Coronary artery (tissue), 2 donors: ENCODE results near the gene BAZ1B.

Experiments
- DNase-seq: peaks from one replicate; pipeline ENCODE4 v3.0.0-alpha.2; 2017; ENCODE audit warnings: low spot score
- H3K27ac ChIP-seq, 2 donors: fragments of 200-600 bp; sonication (generic); one replicate each; pipeline ENCODE4 v1.5.1; 2016 to 2019
- H3K4me3 ChIP-seq: fragments of 200-600 bp; sonication (generic); 2 replicates; pipeline ENCODE4 v1.5.1; 2016; ENCODE audit warnings: mild to moderate bottlenecking, moderate library complexity
- TF ChIP-seq, protein P1 (sequence below): fragments of 200-600 bp; sonication (generic); IDR thresholded peaks from one replicate; pipeline ENCODE4 v1.5.1; 2019; ENCODE audit warnings: antibody characterized with exemption

BAZ1B gene, protein sequence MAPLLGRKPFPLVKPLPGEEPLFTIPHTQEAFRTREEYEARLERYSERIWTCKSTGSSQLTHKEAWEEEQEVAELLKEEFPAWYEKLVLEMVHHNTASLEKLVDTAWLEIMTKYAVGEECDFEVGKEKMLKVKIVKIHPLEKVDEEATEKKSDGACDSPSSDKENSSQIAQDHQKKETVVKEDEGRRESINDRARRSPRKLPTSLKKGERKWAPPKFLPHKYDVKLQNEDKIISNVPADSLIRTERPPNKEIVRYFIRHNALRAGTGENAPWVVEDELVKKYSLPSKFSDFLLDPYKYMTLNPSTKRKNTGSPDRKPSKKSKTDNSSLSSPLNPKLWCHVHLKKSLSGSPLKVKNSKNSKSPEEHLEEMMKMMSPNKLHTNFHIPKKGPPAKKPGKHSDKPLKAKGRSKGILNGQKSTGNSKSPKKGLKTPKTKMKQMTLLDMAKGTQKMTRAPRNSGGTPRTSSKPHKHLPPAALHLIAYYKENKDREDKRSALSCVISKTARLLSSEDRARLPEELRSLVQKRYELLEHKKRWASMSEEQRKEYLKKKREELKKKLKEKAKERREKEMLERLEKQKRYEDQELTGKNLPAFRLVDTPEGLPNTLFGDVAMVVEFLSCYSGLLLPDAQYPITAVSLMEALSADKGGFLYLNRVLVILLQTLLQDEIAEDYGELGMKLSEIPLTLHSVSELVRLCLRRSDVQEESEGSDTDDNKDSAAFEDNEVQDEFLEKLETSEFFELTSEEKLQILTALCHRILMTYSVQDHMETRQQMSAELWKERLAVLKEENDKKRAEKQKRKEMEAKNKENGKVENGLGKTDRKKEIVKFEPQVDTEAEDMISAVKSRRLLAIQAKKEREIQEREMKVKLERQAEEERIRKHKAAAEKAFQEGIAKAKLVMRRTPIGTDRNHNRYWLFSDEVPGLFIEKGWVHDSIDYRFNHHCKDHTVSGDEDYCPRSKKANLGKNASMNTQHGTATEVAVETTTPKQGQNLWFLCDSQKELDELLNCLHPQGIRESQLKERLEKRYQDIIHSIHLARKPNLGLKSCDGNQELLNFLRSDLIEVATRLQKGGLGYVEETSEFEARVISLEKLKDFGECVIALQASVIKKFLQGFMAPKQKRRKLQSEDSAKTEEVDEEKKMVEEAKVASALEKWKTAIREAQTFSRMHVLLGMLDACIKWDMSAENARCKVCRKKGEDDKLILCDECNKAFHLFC (N-terminal part only)

GRCh38 chr7:73522105-73522872 is at the start of gene BAZ1B:
TSS of gene BAZ1B (minus strand) at chr7:73522293. CDS start at chr7:73521933, 360 bp downstream.
- TF ChIP-seq, protein P1, sequence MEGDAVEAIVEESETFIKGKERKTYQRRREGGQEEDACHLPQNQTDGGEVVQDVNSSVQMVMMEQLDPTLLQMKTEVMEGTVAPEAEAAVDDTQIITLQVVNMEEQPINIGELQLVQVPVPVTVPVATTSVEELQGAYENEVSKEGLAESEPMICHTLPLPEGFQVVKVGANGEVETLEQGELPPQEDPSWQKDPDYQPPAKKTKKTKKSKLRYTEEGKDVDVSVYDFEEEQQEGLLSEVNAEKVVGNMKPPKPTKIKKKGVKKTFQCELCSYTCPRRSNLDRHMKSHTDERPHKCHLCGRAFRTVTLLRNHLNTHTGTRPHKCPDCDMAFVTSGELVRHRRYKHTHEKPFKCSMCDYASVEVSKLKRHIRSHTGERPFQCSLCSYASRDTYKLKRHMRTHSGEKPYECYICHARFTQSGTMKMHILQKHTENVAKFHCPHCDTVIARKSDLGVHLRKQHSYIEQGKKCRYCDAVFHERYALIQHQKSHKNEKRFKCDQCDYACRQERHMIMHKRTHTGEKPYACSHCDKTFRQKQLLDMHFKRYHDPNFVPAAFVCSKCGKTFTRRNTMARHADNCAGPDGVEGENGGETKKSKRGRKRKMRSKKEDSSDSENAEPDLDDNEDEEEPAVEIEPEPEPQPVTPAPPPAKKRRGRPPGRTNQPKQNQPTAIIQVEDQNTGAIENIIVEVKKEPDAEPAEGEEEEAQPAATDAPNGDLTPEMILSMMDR: no peak
- peak; percentile 99 for DNase-seq
- peak within 1 kb of the TSS; percentile 93 for H3K4me3 ChIP-seq
- peak within 1 kb of the TSS; percentile 84 to 96 for H3K27ac ChIP-seq

DNA sequence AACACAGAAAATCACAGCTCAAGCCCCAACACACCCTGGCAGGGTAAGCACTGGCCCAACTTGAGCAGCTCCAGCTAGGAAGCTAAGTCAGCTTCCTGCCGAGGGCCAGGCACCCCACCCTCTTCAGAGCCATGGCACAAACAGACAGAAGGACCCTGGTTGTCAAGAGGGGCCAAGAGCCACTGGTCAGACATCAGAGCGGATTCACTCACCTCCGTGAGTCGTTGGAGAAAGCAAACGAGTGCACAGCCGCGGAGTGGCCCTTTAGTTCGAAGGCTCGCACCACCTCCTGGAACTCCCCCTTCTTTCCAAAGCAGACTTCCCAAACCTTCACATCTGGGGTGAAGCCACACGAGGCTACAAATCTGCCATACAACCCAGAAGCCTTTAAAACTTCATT is 48.9 kb upstream of the BAZ1B start:
- Histone ChIP-seq H3K27ac (no peak overlapping the region), H3K4me3 (no peak overlapping the region)
- DNase-seq: no peak
- TF ChIP-seq, protein P1: no peak

GRCh38 chr7:73570521-73570920 is 48.4 kb upstream of the BAZ1B start:
- H3K4me3 ChIP-seq: no peak overlapping the region
- DNase-seq: no peak

GRCh38 chr7:73569042-73569608 is 47.0 kb upstream of the BAZ1B start:
- TF ChIP-seq, protein P1: no peak
- no peak for DNase-seq
- H3K4me3 ChIP-seq: no peak overlapping the region
- no peak overlapping the region for H3K27ac ChIP-seq

More at GRCh38 chr7:73570521-73570920, 48.4 kb upstream of the BAZ1B start:
- H3K27ac ChIP-seq: no peak overlapping the region
- TF ChIP-seq, protein P1: no peak

GRCh38 chr7:73567846-73568685 is 46.0 kb upstream of the BAZ1B start:
- DNase-seq: no peak
- Histone ChIP-seq H3K4me3 (no peak overlapping the region), H3K27ac (no peak overlapping the region)
- TF ChIP-seq, protein P1: no peak
